Thyroid gland (tissue), 4 donors: Measurements from ENCODE around the gene TPGS2.

ENCODE experiments used
- POLR2A ChIP-seq, 2 donors: fragments of 450-650 bp; IDR thresholded peaks; one replicate each; pipeline ENCODE4 v1.6.1; 2017; ENCODE audit warnings: antibody characterized with exemption in 2 of 2, mild to moderate bottlenecking in 2 of 2, moderate library complexity in 1 of 2
- TF ChIP-seq, protein P1 (sequence below), 6 experiments: fragments of 200-600 bp in 3 of 6; fragments of 450-650 bp in 3 of 6; sonication (generic) in 3 of 6; IDR thresholded peaks; one replicate each; pipeline ENCODE4 v1.5.1; 2016 to 2019; ENCODE audit warnings: antibody characterized with exemption in 6 of 6, mild to moderate bottlenecking in 2 of 6, inconsistent platforms in 1 of 6, moderate library complexity in 1 of 6

DNA sequence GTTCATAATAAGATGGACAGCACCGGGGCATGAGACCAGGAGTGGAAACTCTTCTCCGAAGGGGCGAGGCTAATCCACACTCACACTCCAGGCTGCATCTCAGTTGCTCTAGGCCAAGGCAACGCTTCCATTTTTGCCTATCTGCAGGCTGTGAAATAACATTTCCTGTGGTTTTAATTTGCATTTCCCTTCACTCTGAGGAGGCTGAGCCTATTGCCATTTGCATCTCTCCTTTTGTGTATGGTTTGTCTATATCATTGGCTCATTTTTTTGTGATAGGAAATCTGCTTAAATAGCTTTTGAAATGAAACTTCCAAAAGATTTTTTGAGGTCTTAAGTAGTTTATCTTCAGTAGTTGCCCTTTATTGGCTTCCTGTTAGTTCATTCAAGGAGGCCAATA is 57.6 kb downstream of the TPGS2 start:
- TF ChIP-seq, protein P1, sequence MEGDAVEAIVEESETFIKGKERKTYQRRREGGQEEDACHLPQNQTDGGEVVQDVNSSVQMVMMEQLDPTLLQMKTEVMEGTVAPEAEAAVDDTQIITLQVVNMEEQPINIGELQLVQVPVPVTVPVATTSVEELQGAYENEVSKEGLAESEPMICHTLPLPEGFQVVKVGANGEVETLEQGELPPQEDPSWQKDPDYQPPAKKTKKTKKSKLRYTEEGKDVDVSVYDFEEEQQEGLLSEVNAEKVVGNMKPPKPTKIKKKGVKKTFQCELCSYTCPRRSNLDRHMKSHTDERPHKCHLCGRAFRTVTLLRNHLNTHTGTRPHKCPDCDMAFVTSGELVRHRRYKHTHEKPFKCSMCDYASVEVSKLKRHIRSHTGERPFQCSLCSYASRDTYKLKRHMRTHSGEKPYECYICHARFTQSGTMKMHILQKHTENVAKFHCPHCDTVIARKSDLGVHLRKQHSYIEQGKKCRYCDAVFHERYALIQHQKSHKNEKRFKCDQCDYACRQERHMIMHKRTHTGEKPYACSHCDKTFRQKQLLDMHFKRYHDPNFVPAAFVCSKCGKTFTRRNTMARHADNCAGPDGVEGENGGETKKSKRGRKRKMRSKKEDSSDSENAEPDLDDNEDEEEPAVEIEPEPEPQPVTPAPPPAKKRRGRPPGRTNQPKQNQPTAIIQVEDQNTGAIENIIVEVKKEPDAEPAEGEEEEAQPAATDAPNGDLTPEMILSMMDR (IDR thresholded peaks at IDR 0.05): no peak
- TF ChIP-seq POLR2A (IDR thresholded peaks at IDR 0.05): no peak
